ENCODE measurements around the gene FKBP1B. TPM values are rescaled to one million over a fixed set of nuclear protein-coding genes. Genes with fewer than 3 reads are reported as not detected.
"Not testable (repeated sequence)": the region's sequence is repeated elsewhere in the genome, so short reads cannot be mapped to it uniquely, and the experiment has no call there.

The FKBP1B gene
- total RNA-seq, 1 donor from 2014 or later = 38.1 TPM

- H3K4me3 Mint-ChIP-seq (ENCODE audit: unreplicated experiment) = peak within 1 kb of the TSS; percentile 68
- TF ChIP-seq, protein P1, sequence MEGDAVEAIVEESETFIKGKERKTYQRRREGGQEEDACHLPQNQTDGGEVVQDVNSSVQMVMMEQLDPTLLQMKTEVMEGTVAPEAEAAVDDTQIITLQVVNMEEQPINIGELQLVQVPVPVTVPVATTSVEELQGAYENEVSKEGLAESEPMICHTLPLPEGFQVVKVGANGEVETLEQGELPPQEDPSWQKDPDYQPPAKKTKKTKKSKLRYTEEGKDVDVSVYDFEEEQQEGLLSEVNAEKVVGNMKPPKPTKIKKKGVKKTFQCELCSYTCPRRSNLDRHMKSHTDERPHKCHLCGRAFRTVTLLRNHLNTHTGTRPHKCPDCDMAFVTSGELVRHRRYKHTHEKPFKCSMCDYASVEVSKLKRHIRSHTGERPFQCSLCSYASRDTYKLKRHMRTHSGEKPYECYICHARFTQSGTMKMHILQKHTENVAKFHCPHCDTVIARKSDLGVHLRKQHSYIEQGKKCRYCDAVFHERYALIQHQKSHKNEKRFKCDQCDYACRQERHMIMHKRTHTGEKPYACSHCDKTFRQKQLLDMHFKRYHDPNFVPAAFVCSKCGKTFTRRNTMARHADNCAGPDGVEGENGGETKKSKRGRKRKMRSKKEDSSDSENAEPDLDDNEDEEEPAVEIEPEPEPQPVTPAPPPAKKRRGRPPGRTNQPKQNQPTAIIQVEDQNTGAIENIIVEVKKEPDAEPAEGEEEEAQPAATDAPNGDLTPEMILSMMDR (IDR thresholded peaks at IDR 0.05; ENCODE audit: partially characterized antibody, unreplicated experiment) = no peak
These were observed 39.7 kb upstream of the FKBP1B start, which contains the start of gene MFSD2B for GRCh38 chr2:24009680-24010476. Gene MFSD2B, plus strand, starts transcription at chr2:24010085. Its CDS starts 12 bp downstream, at chr2:24010097.

DNA sequence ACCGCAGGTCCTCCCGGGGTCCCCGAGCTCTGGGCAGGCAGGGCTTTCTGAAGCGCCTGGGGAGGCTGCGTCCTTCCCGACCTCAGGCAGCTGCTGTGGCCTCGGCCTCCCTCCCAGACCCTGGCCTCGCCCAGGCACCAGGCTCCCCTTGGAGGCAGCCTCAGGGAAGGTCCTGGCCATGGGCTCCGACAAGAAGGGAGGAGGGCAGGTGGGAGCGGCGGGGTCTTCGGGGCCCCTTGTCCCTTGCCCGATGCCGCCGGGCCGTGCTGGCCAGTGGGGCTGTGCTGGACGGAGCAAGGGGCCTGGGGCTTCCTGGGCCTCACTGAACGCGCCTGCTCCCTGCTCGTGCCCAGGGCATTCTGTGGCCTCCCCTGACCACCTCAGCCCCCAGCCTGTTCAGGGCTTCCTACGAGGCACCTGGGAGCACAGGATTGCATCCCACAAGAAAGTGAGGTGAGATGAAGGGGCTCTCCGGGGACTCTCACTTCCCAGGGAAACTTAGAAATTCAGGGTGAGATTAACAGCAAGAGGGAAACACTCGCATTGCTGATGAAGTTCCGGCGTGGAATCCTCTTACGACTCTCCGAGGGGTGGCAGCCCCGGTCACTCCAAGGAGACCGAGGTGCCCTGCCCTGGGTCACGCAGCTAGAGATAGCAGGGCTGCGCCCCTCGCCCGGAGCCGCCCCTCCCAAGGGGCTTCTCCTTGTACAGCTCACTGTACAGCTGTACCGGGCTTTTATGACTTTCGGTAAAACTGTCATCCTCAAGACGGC is 38.9 kb upstream of the FKBP1B start:
- Mint-ChIP-seq H3K9me3 (ENCODE audit: unreplicated experiment) (peaks cover 8% of the 10 kb centered on the region), H3K27ac (ENCODE audit: unreplicated experiment) (no peak overlapping the region), H3K27me3 (ENCODE audit: unreplicated experiment) (peaks cover 14% of the 10 kb centered on the region), H3K4me3 (ENCODE audit: unreplicated experiment) (no peak overlapping the region), H3K36me3 (ENCODE audit: unreplicated experiment) (no peaks in the 10 kb centered on the region), H3K4me1 (ENCODE audit: low read depth, unreplicated experiment) (no peaks in the 10 kb centered on the region)
- DNase-seq = peak; percentile 28
- TF ChIP-seq, protein P1 (IDR thresholded peaks at IDR 0.05; ENCODE audit: partially characterized antibody, unreplicated experiment) = no peak

More at GRCh38 chr2:24009680-24010476, 39.7 kb upstream of the FKBP1B start, which contains the start of gene MFSD2B:
- Mint-ChIP-seq H3K36me3 (ENCODE audit: unreplicated experiment) (no peaks in the 10 kb centered on the region), H3K4me1 (ENCODE audit: low read depth, unreplicated experiment) (no peaks in the 10 kb centered on the region), H3K27me3 (ENCODE audit: unreplicated experiment) (peaks cover 14% of the 10 kb centered on the region), H3K27ac (ENCODE audit: unreplicated experiment) (no peak within 1 kb of the TSS), H3K9me3 (ENCODE audit: unreplicated experiment) (peaks cover 8% of the 10 kb centered on the region)
- DNase-seq = peak; percentile 34

- no peaks in the 10 kb centered on the region for H3K36me3 Mint-ChIP-seq (ENCODE audit: unreplicated experiment)
- no peak for DNase-seq
- TF ChIP-seq, protein P1 (IDR thresholded peaks at IDR 0.05; ENCODE audit: partially characterized antibody, unreplicated experiment) = no peak
- H3K4me1 Mint-ChIP-seq (ENCODE audit: low read depth, unreplicated experiment) = no peaks in the 10 kb centered on the region
- H3K27me3 Mint-ChIP-seq (ENCODE audit: unreplicated experiment) = peaks cover 14% of the 10 kb centered on the region
- no peak overlapping the region for H3K4me3 Mint-ChIP-seq (ENCODE audit: unreplicated experiment)
- peaks cover 8% of the 10 kb centered on the region for H3K9me3 Mint-ChIP-seq (ENCODE audit: unreplicated experiment)
- no peak overlapping the region for H3K27ac Mint-ChIP-seq (ENCODE audit: unreplicated experiment)
These were observed 38.1 kb upstream of the FKBP1B start for GRCh38 chr2:24011250-24012104.

DNA sequence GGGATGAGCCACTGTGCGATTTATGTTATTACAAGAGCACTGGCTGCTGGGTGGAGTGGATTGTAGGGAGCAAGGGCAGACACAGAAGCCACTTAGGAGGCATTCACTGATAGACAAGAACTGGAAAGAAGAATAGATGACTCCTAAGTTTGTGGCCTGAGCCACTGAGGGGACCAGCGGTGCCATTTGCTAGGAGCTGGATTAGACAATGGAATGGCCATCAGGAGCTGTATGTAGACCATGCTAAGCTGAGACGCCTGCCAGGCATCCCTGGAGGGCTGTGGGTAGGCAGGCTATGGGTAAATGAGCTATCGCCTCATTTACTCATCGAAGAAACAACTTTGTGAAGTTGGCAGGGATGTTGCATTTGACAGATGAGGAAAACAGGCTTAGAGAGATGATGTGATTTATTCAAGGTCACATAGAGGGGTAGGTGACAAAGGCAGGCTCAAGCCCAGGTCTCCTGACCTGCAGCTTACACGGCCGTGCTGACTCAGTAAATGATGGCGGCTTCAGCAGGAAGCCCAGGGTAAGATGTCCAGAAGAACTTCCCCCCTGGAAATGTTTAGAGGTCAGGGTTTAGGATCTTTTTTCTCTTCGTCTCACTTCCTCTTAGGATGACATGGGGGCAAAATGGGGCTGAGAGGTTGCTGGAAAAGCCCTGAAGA is 36.9 kb upstream of the FKBP1B start:
- TF ChIP-seq, protein P1 (IDR thresholded peaks at IDR 0.05; ENCODE audit: partially characterized antibody, unreplicated experiment) = no peak
- H3K27me3 Mint-ChIP-seq (ENCODE audit: unreplicated experiment) = peaks cover 14% of the 10 kb centered on the region

DNA sequence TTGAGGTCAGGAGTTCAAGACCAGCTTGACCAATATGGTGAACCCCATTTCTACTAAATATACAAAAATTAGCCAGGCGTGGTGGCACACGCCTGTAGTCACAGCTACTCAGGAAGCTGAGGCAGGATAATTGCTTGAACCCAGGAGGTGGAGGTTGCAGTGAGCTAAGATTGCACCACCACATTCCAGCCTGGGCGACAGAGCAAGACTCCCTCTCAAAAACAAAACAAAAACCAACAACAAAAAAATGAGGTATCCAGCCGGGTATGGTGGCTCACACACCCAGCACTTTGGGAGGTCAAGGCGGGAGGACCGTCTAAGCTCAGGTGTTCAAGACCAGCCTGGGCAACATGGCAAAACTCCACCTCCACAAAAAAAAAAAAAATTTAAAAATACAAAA is 34.6 kb upstream of the FKBP1B start:
- not testable (repeated sequence) for DNase-seq; H3K36me3 Mint-ChIP-seq (ENCODE audit: unreplicated experiment); H3K27ac Mint-ChIP-seq (ENCODE audit: unreplicated experiment); H3K4me1 Mint-ChIP-seq (ENCODE audit: low read depth, unreplicated experiment); H3K4me3 Mint-ChIP-seq (ENCODE audit: unreplicated experiment); H3K9me3 Mint-ChIP-seq (ENCODE audit: unreplicated experiment); H3K27me3 Mint-ChIP-seq (ENCODE audit: unreplicated experiment)

More for the DNA sequence above, 36.9 kb upstream of the FKBP1B start:
- no peak overlapping the region for H3K27ac Mint-ChIP-seq (ENCODE audit: unreplicated experiment)
- H3K9me3 Mint-ChIP-seq (ENCODE audit: unreplicated experiment) = peaks cover 8% of the 10 kb centered on the region
- no peak for DNase-seq
- no peaks in the 10 kb centered on the region for H3K4me1 Mint-ChIP-seq (ENCODE audit: low read depth, unreplicated experiment)
- no peak overlapping the region for H3K4me3 Mint-ChIP-seq (ENCODE audit: unreplicated experiment)
- no peaks in the 10 kb centered on the region for H3K36me3 Mint-ChIP-seq (ENCODE audit: unreplicated experiment)
